K562 (cell line): ENCODE results near the gene SLC35G1.

Source experiments
- ATF1 ChIP-seq, 2 experiments: fragments of 450-650 bp in 1 of 2; IDR thresholded peaks; 2 replicates each; pipeline ENCODE4 v1.6.1; 2016; ENCODE audit warnings: missing compliant biosample characterization in 1 of 2, missing genetic modification characterization in 1 of 2
- CREB1 ChIP-seq, 2 experiments: sonication (generic) in 1 of 2; formaldehyde crosslinking in 1 of 2; IDR thresholded peaks; 2 replicates each; pipeline versions ENCODE4 v1.6.1 to v1.8.0; 2012 to 2022; ENCODE audit warnings: inconsistent platforms in 1 of 2, mild to moderate bottlenecking in 1 of 2, missing genetic modification reagents in 1 of 2, moderate library complexity in 1 of 2
- CTCF ChIP-seq, 3 experiments: IDR thresholded peaks in 2 of 3; conservative IDR thresholded peaks in 1 of 3; 2 replicates each; pipeline ENCODE4 v1.5.1; 2011 to 2012; ENCODE audit warnings: low read length in 3 of 3, mild to moderate bottlenecking in 3 of 3, control low read depth in 2 of 3, improper control_type of control experiment in 1 of 3, inconsistent platforms in 1 of 3, low read depth in 1 of 3, mixed read lengths in 1 of 3, moderate library complexity in 1 of 3; ENCODE audit not compliant: insufficient read depth in 2 of 3
- GTF2B ChIP-seq: IDR thresholded peaks from 2 replicates; pipeline ENCODE4 v1.6.1; 2011; ENCODE audit not compliant: insufficient read length; ENCODE audit errors: extremely low read depth
- HDAC6 ChIP-seq: IDR thresholded peaks from 2 replicates; pipeline ENCODE4 v1.6.1; 2012; ENCODE audit warnings: low read depth, mild to moderate bottlenecking, control low read depth, inconsistent platforms, low read length, moderate library complexity
- MYC ChIP-seq, 2 experiments: fragments of 250-450 bp in 1 of 2; sonication (Bioruptor Pico) in 1 of 2; IDR thresholded peaks; 2 replicates each; pipeline versions ENCODE4 v1.5.1 to v1.6.1; 2012 to 2021; ENCODE audit warnings: low read depth in 2 of 2, borderline replicate concordance in 1 of 2, improper control_type of control experiment in 1 of 2, low read length in 1 of 2, mild to moderate bottlenecking in 1 of 2, moderate library complexity in 1 of 2
- MYNN ChIP-seq, 2 experiments: sonication (generic); formaldehyde crosslinking in 1 of 2; IDR thresholded peaks; 2 replicates each; pipeline versions ENCODE4 v1.5.0 to v1.6.1; 2016 to 2020; ENCODE audit warnings: antibody characterized with exemption in 1 of 2, missing genetic modification reagents in 1 of 2
- NR2C1 ChIP-seq, 2 experiments: fragments of 450-650 bp; IDR thresholded peaks; 2 replicates each; pipeline ENCODE4 v1.6.1; 2017; ENCODE audit warnings: mild to moderate bottlenecking in 2 of 2, antibody characterized with exemption in 1 of 2, inconsistent platforms in 1 of 2, missing compliant biosample characterization in 1 of 2, missing genetic modification characterization in 1 of 2
- POLR2A ChIP-seq: fragments of 450-650 bp; conservative IDR thresholded peaks from 2 replicates; pipeline ENCODE4 v1.6.1; 2016
- SP1 ChIP-seq: sonication (generic); formaldehyde crosslinking; IDR thresholded peaks from 2 replicates; pipeline ENCODE4 v1.8.1; 2022; ENCODE audit warnings: mild to moderate bottlenecking, missing genetic modification reagents
- UBTF ChIP-seq, 2 experiments: IDR thresholded peaks; 2 replicates each; pipeline ENCODE4 v1.6.1; 2012; ENCODE audit warnings: improper control_type of control experiment in 2 of 2, low read depth in 2 of 2, low read length in 2 of 2, borderline replicate concordance in 1 of 2
- ZNF121 ChIP-seq: sonication (generic); formaldehyde crosslinking; conservative IDR thresholded peaks from 2 replicates; pipeline ENCODE4 v1.8.0; 2022; ENCODE audit warnings: missing genetic modification reagents
- ZNF436 ChIP-seq: fragments of 250-450, 450-650 bp; sonication (Bioruptor Pico); formaldehyde crosslinking; IDR thresholded peaks from 2 replicates; pipeline ENCODE4 v1.7.0; 2020; ENCODE audit warnings: mild to moderate bottlenecking

- TF ChIP-seq MYNN (IDR thresholded peaks at IDR 0.05) (no peak), MYNN (CRISPR knock-in tag; IDR thresholded peaks at IDR 0.05) (no peak), CREB1 (IDR thresholded peaks at IDR 0.05) (no peak), CREB1 (CRISPR knock-in tag; IDR thresholded peaks at IDR 0.05) (no peak), GTF2B (no peak), CTCF (IDR thresholded peaks at IDR 0.05 in 2 of 3, conservative IDR thresholded peaks at IDR 0.05 in 1 of 3; ENCODE audit: insufficient read depth in 2 of 3, low read depth in 1 of 3, low read length in 3 of 3) (no peak), ZNF121 (CRISPR knock-in tag) (no peak), MYC (IDR thresholded peaks at IDR 0.05; ENCODE audit: low read depth, low read length) (no peak), MYC (CRISPR knock-in tag; IDR thresholded peaks at IDR 0.05; ENCODE audit: borderline replicate concordance, low read depth) (no peak), POLR2A (no peak), HDAC6 (no peak), UBTF (IDR thresholded peaks at IDR 0.05; ENCODE audit: borderline replicate concordance in 1 of 2, low read depth in 2 of 2, low read length in 2 of 2) (no peak), NR2C1 (IDR thresholded peaks at IDR 0.05) (no peak), NR2C1 (tag; IDR thresholded peaks at IDR 0.05) (no peak), SP1 (CRISPR knock-in tag) (no peak), ZNF436 (CRISPR knock-in tag) (no peak), ATF1 (CRISPR knock-in tag; IDR thresholded peaks at IDR 0.05) (no peak), ATF1 (tag; IDR thresholded peaks at IDR 0.05) (no peak)
Observed at GRCh38 chr10:93874309-93875031, 19.3 kb upstream of the SLC35G1 start.
